ENCODE measurements around the gene TCF7L2. TPM values are rescaled to one million over a fixed set of nuclear protein-coding genes. Genes with fewer than 3 reads are reported as not detected.

TCF7L2 gene
- polyA plus RNA-seq, 1 donor from 2014 or later: 1.7 TPM

- TF ChIP-seq EP300 (conservative IDR thresholded peaks at IDR 0.05; ENCODE audit: poor library complexity, severe bottlenecking) (no peak), REST (IDR thresholded peaks at IDR 0.05; ENCODE audit: borderline replicate concordance) (no peak), TAF1 (IDR thresholded peaks at IDR 0.05; ENCODE audit: low read depth) (no peak), POLR2AphosphoS5 (IDR thresholded peaks at IDR 0.05) (no peak), EZH2 (IDR thresholded peaks at IDR 0.05; ENCODE audit: borderline replicate concordance, insufficient read depth, low read length, poor library complexity, severe bottlenecking) (no peak), SMC3 (conservative IDR thresholded peaks at IDR 0.05; ENCODE audit: poor library complexity) (no peak), MXI1 (conservative IDR thresholded peaks at IDR 0.05; ENCODE audit: poor library complexity, severe bottlenecking) (no peak), RAD21 (conservative IDR thresholded peaks at IDR 0.05) (no peak), CTCF (IDR thresholded peaks at IDR 0.05; ENCODE audit: poor library complexity, severe bottlenecking) (no peak)
- no peaks in the 10 kb centered on the region for H3K9me3 ChIP-seq (ENCODE audit: low read length)
- H3K9me2 ChIP-seq (ENCODE audit: insufficient read depth, low read length): no peaks in the 10 kb centered on the region
- H3K4me3 ChIP-seq (ENCODE audit: low read length): no peak overlapping the region
- no peak overlapping the region for H3K4me2 ChIP-seq (ENCODE audit: low read length)
- H2AFZ ChIP-seq (ENCODE audit: low read depth, low read length): no peak overlapping the region
- H3K27ac ChIP-seq (ENCODE audit: low read length): no peak overlapping the region
- H3K27me3 ChIP-seq (ENCODE audit: insufficient read depth, low read depth, low read length): peaks cover 67% of the 10 kb centered on the region
- no peaks in the 10 kb centered on the region for H4K20me1 ChIP-seq (ENCODE audit: insufficient read depth)
- H3K9ac ChIP-seq (ENCODE audit: low read length): no peak overlapping the region
- no peaks in the 10 kb centered on the region for H3K36me3 ChIP-seq (ENCODE audit: insufficient read depth, low read length)
- no peaks in the 10 kb centered on the region for H3F3A ChIP-seq (ENCODE audit: insufficient read depth, low read length, poor library complexity, severe bottlenecking)
- peaks cover 62% of the 10 kb centered on the region for H3K79me2 ChIP-seq (replicated peaks; ENCODE audit: insufficient read depth, low read length)
Observed at GRCh38 chr10:112954974-112955581, 5.0 kb downstream of the TCF7L2 start.

DNA sequence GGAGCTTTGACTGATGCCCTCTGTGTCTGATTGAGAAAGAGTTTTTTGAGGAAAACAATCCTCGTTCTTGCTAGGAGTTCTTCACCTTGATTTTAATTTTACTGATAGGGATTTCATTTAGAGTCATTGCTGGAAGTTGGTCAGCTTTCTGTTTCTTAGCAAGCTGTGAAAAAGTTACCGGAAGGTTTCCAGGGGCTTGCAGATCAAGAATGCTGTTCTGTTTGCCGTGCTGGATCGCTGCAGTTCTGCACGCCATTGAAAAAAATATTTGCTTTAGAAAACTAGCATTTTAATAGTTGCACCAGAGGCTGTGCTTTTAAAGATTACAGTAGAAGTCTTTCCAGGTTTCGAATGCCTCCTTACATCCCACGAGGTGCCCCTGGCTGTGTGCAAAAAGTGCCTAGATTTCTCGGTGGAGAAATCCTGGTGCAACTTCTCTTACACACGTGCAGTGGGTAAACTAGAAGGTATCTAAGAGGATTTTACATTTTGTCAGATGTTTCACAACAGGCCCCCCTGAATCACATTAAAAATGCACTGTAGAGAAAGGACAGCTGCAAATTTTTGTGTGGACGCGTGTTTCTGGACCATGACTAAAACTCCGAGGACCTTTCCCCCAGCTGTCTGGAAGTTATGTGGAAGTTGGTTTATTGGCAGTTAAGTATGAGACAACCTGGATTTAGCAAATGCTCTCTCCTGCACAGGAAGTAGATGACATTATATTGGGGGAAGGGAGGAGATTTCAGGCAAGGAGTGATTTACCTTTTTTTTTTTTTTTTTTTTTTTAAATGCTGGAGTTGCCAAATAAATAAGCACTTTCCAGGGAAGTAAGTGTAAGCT is 5.8 kb downstream of the TCF7L2 start:
- Histone ChIP-seq H4K20me1 (ENCODE audit: insufficient read depth) (no peaks in the 10 kb centered on the region), H3K79me2 (replicated peaks; ENCODE audit: insufficient read depth, low read length) (peaks cover 61% of the 10 kb centered on the region), H3K9me3 (ENCODE audit: low read length) (no peaks in the 10 kb centered on the region), H3K4me3 (ENCODE audit: low read length) (no peak overlapping the region), H3K27ac (ENCODE audit: low read length) (no peak overlapping the region), H3K9ac (ENCODE audit: low read length) (no peak overlapping the region), H3K27me3 (ENCODE audit: insufficient read depth, low read depth, low read length) (peaks cover 59% of the 10 kb centered on the region), H3K4me2 (ENCODE audit: low read length) (no peak overlapping the region), H3K36me3 (ENCODE audit: insufficient read depth, low read length) (no peaks in the 10 kb centered on the region), H3K9me2 (ENCODE audit: insufficient read depth, low read length) (no peaks in the 10 kb centered on the region), H2AFZ (ENCODE audit: low read depth, low read length) (no peak overlapping the region), H3F3A (ENCODE audit: insufficient read depth, low read length, poor library complexity, severe bottlenecking) (no peaks in the 10 kb centered on the region)
- TF ChIP-seq EP300 (conservative IDR thresholded peaks at IDR 0.05; ENCODE audit: poor library complexity, severe bottlenecking) (no peak), POLR2AphosphoS5 (IDR thresholded peaks at IDR 0.05) (no peak), RAD21 (conservative IDR thresholded peaks at IDR 0.05) (no peak), EZH2 (IDR thresholded peaks at IDR 0.05; ENCODE audit: borderline replicate concordance, insufficient read depth, low read length, poor library complexity, severe bottlenecking) (no peak), CTCF (IDR thresholded peaks at IDR 0.05; ENCODE audit: poor library complexity, severe bottlenecking) (no peak), SMC3 (conservative IDR thresholded peaks at IDR 0.05; ENCODE audit: poor library complexity) (no peak), TAF1 (IDR thresholded peaks at IDR 0.05; ENCODE audit: low read depth) (no peak), MXI1 (conservative IDR thresholded peaks at IDR 0.05; ENCODE audit: poor library complexity, severe bottlenecking) (no peak), REST (IDR thresholded peaks at IDR 0.05; ENCODE audit: borderline replicate concordance) (no peak)
